Left lung (tissue), 10 donors: ENCODE data around the gene PRSS21. TPM values are rescaled to one million over a fixed set of nuclear protein-coding genes. Genes with fewer than 3 reads are reported as not detected.
A peak's percentile ranks its signal among the peaks of the same experiment; 100 is the strongest.

Experiments
- ATAC-seq: fragments of 200-7000 bp; cut with Tn5 transposase; one replicate; pipeline ENCODE4 v1.9.1; 2020; ENCODE audit warnings: moderate library complexity
- DNase-seq, 4 donors: peaks; one replicate each; pipeline ENCODE4 v3.0.0-alpha.2; 2013 to 2020
- H3K27ac ChIP-seq, 2 donors: fragments of 200-600 bp; sonication (generic) in 1 of 2; one replicate each; pipeline versions ENCODE4 v1.5.0 to v1.8.0; 2020 to 2021
- H3K27me3 ChIP-seq, 2 donors: fragments of 200-600 bp; sonication (generic) in 1 of 2; one replicate each; pipeline versions ENCODE4 v1.5.0 to v1.8.0; 2020 to 2021
- H3K36me3 ChIP-seq, 2 donors: fragments of 200-600 bp; sonication (generic) in 1 of 2; one replicate each; pipeline versions ENCODE4 v1.5.0 to v1.8.0; 2020 to 2021
- H3K4me1 ChIP-seq, 2 donors: fragments of 200-600 bp; one replicate each; pipeline ENCODE4 v1.8.0; 2021
- H3K4me3 ChIP-seq, 2 donors: fragments of 200-600 bp; sonication (generic) in 1 of 2; one replicate each; pipeline versions ENCODE4 v1.5.0 to v1.8.0; 2020 to 2021; ENCODE audit warnings: mild to moderate bottlenecking in 1 of 2
- H3K9me3 ChIP-seq, 2 donors: fragments of 200-600 bp; sonication (generic) in 1 of 2; one replicate each; pipeline versions ENCODE4 v1.5.0 to v1.8.0; 2020 to 2021
- intact Hi-C, 2 donors: fragments of 100-400 bp; cut with DNase I; formaldehyde crosslinking; loops; one replicate each; pipeline versions ENCODE4 v1.11.2 to v1.14.2; 2022
- polyA plus RNA-seq, 6 donors: library from polyadenylated mRNA; unstranded; fragments of 120-200 nt; gene quantifications; one replicate each; pipeline ENCODE4 v1.2.1, GENCODE V29; 2013; ENCODE audit not compliant: insufficient read length in 6 of 6
- total RNA-seq, 2 donors: library from RNA; stranded (reverse); fragmentation: NEBNext Ultra II Directional; extraction: Animal tissue kit (Norgen Biotek cat#: 25700); gene quantifications; one replicate each; pipeline ENCODE4 v1.2.1, GENCODE V29; 2021
- TF ChIP-seq, protein P1 (sequence below), 2 donors: fragments of 200-600 bp; sonication (generic) in 1 of 2; IDR thresholded peaks; one replicate each; pipeline versions ENCODE4 v1.5.0 to v1.8.0; 2021; ENCODE audit warnings: antibody characterized with exemption in 2 of 2
- donor health status: DM: no; HTN: yes; CAD: no.
- donor health status: DM: no; HTN: no; CAD: no.

The PRSS21 gene
- total and polyA plus RNA-seq, 8 donors: 0.25 to 2.5 (median 0.33) TPM; not detected in 2

DNA sequence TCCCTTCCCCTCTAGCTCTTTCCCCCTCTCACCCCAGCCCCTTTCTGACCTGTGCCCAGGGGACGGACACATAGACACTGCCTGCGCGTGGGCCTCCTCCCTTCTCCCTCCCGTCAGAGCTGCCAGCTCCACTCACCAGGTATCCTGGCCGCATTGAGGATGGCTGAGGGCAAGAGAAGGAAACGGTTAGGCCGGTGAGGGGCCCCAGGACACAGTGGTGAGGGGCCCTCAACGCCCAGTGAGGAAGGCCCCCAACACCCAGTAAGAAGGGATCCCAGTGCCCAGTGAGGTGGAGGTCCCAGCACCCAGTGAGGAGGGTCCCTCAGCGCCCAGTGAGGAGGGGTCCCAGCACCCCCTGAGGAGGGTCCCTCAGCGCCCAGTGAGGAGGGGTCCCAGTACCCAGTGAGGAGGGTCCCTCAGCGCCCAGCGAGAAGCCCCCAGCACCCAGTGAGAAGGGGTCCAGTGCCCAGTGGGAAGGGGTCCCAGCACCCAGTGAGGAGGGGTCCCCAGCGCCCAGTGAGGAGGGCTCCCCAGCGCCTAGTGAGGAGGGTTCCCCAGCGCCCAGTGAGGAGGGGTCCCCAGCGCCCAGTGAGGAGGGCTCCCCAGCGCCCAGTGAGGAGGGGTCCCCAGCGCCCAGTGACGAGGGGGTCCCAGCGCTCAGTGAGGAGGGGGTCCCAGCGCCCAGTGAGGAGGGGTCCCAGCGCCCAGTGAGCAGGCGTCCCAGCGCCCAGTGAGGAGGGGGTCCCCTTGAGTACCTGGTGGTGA lies 39.8 kb downstream of the PRSS21 start:
- no peak for ATAC-seq
- intact Hi-C loops: no loop called here
- Histone ChIP-seq H3K4me1 (peaks cover 0 to 5% of the 10 kb centered on the region in 2 donors), H3K27ac (peak overlapping the region in 1 of 2 donors; percentile 67), H3K4me3 (peak overlapping the region in 1 of 2 donors; percentile 43), H3K27me3 (peaks cover 0 to 66% of the 10 kb centered on the region in 2 donors), H3K36me3 (peaks cover 0 to 5% of the 10 kb centered on the region in 2 donors), H3K9me3 (peaks cover 0 to 16% of the 10 kb centered on the region in 2 donors)
- DNase-seq: no peak
- TF ChIP-seq, protein P1, sequence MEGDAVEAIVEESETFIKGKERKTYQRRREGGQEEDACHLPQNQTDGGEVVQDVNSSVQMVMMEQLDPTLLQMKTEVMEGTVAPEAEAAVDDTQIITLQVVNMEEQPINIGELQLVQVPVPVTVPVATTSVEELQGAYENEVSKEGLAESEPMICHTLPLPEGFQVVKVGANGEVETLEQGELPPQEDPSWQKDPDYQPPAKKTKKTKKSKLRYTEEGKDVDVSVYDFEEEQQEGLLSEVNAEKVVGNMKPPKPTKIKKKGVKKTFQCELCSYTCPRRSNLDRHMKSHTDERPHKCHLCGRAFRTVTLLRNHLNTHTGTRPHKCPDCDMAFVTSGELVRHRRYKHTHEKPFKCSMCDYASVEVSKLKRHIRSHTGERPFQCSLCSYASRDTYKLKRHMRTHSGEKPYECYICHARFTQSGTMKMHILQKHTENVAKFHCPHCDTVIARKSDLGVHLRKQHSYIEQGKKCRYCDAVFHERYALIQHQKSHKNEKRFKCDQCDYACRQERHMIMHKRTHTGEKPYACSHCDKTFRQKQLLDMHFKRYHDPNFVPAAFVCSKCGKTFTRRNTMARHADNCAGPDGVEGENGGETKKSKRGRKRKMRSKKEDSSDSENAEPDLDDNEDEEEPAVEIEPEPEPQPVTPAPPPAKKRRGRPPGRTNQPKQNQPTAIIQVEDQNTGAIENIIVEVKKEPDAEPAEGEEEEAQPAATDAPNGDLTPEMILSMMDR (IDR thresholded peaks at IDR 0.05): no peak

DNA sequence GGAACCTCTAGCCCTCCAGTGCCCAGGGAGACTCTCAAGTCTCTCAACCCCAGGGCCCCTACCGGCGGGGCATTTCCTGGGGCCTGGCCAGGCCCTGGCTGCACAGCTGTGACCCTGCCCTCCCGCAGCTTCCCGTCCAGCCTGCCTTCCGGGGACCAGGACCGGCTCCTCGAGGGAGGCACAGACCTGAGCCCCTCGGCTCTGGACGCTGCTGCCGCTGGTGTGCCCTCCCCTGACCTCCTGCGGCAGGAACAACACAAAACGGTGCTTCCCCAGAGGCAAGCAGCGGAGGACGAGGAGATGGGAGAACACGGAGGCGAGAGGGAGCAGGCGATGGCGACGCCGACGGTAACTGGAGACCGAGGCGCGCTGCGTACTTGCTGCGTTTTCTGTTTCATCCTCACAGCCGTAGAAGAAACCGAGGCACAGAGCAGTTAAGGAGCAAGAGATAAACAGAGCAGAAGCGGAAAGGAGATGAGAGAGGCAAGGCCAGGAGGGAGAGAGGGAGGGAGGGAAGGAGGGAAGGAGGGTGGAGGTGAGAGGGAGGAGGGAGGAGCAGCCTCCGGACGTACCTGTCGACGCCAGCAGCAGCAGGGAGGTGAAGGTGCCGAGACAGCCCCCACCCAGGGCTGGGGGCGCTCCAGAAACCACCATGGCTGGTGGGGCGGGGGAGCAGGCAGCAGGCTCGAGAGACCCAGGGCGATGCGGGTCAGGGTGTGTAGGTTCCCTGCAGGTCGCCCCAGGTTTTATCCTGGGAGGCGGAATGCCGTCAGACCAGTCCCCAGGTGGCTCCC lies 40.6 kb downstream of the PRSS21 start, which contains the start of gene PRSS22:
TSS of gene PRSS22 (minus strand) at position 720 of the 794 bp plus-strand sequence. CDS start at position 654, 66 bp downstream.
- DNase-seq: peak in 3 of 4 donors; percentile 57 to 86 (median 79)
- intact Hi-C loops: no loop called here
- H3K4me1 ChIP-seq: peaks cover 0 to 5% of the 10 kb centered on the region in 2 donors

DNA sequence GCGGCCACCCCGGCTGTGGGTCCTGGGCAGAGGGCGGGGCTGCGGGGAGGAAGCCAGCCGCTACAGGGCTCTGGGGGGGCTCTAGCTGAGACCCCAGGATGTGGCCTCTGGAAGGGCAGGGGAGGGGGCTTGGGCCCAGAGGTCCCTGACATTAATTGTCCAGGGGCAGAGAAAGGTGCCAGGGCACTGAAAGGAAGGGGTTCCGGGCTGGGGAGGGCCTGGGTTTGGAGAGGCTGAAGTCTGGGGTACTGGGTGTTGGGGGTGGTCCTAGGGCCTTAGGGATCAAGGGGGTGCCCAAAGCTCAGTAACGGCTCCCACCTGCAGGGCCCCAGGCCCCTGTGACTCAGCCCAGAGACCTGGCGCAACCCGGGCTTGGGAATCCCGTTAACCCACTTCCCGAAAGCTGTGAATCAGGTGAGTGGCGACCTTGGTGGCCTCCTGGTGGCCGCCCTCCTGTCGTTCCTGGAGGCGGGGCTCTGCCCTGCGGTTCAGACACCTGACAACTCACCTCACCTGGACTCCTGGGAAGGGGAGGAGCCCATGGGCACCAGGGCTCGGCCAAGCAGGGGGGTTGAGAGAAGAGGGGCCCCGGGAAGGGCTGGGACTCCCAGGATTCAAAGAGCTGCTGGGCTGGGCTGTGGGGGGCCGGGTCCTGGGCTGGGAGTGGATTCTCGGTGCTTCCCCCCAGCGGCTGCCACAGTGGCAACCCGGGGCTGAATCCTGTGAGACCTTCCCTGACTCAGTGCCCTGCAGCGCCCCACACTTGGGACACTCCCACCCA lies 41.4 kb downstream of the PRSS21 start:
- H3K9me3 ChIP-seq: peaks cover 0 to 16% of the 10 kb centered on the region in 2 donors
- peak overlapping the region; percentile 36 to 67 for H3K27ac ChIP-seq
- TF ChIP-seq, protein P1 (IDR thresholded peaks at IDR 0.05): peak in 1 of 2 donors; percentile 19
- peak; percentile 96 for ATAC-seq
- peaks cover 0 to 5% of the 10 kb centered on the region in 2 donors for H3K36me3 ChIP-seq
- peak overlapping the region; percentile 27 to 43 for H3K4me3 ChIP-seq
- intact Hi-C loops: no loop called here
- DNase-seq: peak; percentile 41 to 91 (median 86)
- peaks cover 0 to 5% of the 10 kb centered on the region in 2 donors for H3K4me1 ChIP-seq
- H3K27me3 ChIP-seq: peaks cover 0 to 52% of the 10 kb centered on the region in 2 donors

More for the DNA sequence above, 40.6 kb downstream of the PRSS21 start, which contains the start of gene PRSS22:
- TF ChIP-seq, protein P1 (IDR thresholded peaks at IDR 0.05): no peak
- Histone ChIP-seq H3K4me3 (peak within 1 kb of the TSS; percentile 27 to 43), H3K36me3 (peaks cover 0 to 5% of the 10 kb centered on the region in 2 donors), H3K27ac (peak within 1 kb of the TSS; percentile 36 to 67), H3K9me3 (peaks cover 0 to 16% of the 10 kb centered on the region in 2 donors), H3K27me3 (peaks cover 0 to 58% of the 10 kb centered on the region in 2 donors)
- ATAC-seq: peak; percentile 88

DNA sequence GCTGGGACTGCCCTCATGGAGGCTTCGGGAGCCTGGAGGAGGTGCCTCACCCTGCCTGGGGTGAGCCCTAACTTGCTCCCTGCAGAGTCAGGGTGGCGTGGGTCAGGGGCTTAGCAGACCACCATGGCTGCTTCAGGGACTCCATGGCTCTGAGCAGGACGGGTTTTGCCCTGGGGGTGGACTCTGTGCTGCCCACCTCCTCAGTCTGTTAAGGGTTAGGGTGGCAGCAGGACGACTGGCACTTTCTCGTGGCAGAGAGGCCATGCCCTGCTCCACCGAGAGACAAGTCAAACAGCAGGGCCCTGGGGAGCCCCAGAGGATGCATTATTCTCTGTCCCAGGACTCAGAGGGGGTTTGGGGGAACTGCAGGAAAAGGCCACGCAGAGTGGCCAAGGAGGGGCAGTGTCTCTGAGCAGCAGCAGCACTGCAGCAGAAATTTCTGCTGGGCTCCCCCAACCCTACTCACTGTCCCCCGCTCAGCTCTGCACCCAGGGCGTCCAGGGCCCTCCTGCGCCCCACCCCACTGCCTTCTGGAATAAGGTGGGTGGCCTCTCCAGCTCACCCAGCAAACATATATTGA lies 42.7 kb downstream of the PRSS21 start:
- DNase-seq (no peak), ATAC-seq (no peak)
- TF ChIP-seq, protein P1 (IDR thresholded peaks at IDR 0.05): no peak
- peaks cover 0 to 62% of the 10 kb centered on the region in 2 donors for H3K27me3 ChIP-seq
- peaks cover 0 to 7% of the 10 kb centered on the region in 2 donors for H3K9me3 ChIP-seq
- no peak overlapping the region for H3K27ac ChIP-seq
- peaks cover 0 to 5% of the 10 kb centered on the region in 2 donors for H3K36me3 ChIP-seq
- H3K4me3 ChIP-seq: no peak overlapping the region
- H3K4me1 ChIP-seq: peaks cover 0 to 5% of the 10 kb centered on the region in 2 donors
- intact Hi-C loops: no loop called here
